Measurements from ENCODE around the gene PCSK5.
"Not testable (repeated sequence)": the region's sequence is repeated elsewhere in the genome, so short reads cannot be mapped to it uniquely, and the experiment has no call there.

PCSK5 gene

DNA sequence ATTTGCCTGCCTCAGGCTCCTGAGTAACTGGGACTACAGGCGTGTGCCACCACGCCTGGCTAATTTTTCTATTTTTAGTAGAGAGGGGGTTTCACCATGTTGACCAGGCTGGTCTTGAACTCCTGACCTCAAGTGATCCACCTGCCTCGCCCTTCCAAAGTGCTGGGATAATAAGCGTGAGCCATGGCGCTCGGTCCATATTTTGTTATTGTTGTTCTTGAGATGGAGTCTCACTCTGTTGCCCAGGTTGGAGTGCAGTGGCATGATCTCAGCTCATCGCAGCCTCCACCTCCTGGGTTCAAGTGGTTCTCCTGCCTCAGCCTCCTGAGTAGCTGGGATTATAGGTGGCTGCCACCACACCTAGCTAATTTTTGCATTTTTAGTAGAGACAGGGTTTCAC, 433.6 kb downstream of the PCSK5 start:
- not testable (repeated sequence) for DNase-seq

DNA sequence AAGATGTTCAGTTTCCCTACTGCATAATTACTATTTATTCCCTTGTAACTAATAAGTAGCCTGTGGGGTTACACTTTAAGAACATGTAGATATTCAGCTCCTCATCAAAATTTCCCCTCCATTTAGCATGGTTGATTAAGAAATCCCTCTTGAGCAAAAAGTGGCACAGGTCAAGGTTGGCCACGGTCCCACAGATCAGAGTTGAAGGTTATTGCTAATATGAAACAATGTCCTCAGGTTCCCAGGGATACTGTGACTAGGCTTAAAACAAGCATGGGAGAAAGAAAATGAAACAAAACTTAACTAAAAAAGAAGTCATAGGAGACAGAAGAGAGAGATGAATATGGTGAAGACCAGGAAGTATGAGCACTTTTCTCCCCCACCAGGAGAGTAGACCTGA, 439.6 kb downstream of the PCSK5 start:
- no peak for DNase-seq

DNA sequence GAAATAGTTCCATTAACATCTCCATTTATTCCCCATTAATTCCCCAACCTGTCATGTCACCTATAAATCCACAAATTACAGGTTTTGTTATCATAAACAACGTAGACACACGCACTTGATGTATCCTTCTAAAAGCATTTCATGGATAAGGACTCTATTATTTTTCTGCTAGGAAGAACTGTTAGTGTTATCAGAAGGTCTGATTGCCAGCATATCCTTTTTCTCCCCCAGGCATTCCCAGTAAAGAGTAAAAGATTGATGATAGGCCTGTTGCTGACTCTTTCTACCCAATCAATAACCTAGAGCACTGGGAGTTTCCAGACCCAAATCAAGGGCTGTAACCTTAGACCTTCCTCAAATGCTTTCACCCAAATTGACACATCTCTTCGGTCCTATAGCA, 442.9 kb downstream of the PCSK5 start:
- no peak for DNase-seq

DNA sequence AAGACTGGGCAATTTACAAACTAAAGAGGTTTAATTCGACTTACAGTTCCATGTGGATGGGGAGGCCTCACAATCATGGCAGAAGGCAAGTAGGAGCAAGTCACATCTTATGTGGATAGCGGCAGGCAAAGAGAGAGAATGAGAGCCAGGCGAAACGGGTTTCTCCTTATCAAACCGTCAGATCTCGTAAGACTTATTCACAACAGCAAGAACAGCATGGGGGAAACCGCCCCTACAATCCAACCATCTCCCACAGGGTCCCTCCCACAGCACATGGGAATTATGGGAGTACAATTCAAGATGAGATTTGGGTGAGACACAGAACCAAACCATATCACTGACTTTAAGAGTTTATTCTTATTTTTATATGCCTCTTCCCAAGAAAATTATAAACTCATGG, 443.5 kb downstream of the PCSK5 start:
- no peak for DNase-seq

DNA sequence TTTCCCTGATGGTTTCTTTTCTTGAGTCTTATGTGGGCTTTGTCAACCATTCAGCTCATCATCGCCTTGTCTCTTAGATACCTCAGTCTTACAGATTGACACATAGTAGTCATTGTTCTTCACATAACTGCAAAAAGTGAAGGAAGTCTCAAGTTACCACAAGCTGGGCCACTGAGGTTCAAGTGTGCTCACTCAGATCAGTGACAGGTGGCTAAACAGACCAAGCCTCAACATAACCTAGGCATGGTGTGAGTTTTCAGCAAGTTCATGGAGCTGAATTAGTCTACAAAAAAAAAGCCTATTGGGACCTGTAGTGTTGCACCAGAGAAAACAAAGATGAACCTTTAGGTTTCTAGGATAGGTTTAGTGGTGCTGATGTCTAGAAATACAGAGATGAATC, 445.6 kb downstream of the PCSK5 start:
- no peak for DNase-seq

DNA sequence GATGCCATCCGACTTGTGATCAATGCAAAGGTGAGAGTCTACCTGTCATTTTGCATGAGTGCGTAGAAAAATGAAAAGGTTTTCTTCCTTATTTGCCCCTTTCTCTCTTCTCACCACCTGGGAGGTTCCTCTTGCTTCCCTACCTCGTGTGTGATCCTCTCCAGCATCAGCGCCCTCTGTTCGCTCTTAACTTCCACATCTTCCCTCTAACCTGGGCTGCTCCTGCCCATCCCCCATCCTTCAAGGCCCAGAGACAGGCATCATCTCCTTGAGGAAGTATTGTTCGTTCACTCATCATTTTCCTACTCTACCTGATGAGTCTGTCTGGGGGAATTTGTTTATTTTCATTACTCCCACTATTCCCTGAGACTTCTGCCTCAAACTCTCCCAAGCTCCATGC, 447.9 kb downstream of the PCSK5 start:
- DNase-seq: no peak

DNA sequence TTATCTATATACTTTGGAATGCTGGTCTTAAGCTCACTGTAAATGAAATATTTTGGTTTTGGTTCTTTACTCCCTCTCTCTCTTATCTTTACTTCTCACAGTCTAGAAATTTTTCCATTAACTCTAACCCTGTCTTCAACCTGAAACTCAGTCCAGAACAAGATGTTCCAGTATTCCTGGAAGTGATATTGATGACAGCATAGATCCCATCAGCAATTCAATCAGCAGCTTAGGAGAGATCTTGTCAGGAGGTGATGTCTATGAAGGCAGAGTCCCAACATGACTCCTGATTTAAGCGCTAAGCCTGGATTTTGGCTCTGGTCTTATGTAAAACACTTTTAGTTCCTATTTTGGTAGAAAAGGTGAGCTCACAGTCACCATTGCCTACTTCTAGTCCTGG, 451.1 kb downstream of the PCSK5 start:
- no peak for DNase-seq

DNA sequence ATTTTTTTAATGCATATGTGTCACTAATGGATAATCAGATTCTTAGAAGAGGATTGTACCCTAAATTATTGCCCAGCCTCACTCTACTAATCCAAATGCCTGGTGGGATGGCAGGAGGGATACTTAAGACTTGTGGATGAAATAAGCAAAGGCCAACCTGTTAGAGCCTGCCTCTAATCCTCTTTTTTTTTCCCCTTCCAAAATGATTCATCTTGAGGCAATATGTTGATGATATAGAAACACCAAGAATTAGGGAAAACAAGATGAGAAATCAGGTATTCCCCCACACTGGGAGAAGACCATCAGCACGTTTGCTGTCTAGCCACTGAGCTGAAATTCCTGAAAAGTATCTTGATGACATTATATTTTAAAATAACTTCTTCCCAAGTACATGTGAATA, 451.7 kb downstream of the PCSK5 start:
- DNase-seq: no peak

DNA sequence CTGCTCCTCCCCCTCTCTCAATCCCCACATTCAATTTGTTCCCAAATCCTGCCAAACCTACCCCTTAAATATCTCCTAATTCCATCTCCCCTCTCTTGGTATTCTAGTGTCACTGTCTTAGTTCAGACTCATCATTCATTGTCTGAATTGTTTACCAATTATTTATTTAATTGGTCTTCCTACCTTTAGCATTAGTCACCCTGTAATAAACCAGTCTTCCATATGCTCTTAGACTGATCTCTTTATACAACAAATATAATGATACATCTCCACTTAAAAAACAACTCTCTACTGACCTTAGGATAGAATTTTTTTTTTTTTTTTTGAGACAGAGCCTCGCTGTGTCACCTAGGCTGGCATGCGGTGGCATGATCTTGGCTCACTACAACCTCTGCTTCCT, 452.4 kb downstream of the PCSK5 start:
- no peak for DNase-seq

DNA sequence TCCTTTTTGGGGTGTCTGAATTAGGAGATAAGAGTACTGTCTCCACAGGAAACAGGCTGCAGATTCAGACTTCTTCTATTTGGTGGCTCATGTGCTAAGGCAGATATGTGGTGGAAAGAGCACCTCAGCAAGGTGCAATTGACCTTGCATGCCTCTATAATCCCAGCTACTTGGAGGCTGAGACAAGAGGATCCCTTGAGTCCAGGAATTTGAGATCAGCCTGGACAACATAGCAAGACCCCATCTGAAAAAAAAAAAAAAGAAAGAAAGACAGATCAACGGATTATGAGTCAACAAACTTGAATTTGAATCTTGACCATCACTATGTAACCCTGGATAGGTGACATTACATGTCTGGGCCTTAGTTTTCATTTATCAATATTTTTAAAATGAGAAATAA, 459.4 kb downstream of the PCSK5 start:
- DNase-seq: no peak

DNA sequence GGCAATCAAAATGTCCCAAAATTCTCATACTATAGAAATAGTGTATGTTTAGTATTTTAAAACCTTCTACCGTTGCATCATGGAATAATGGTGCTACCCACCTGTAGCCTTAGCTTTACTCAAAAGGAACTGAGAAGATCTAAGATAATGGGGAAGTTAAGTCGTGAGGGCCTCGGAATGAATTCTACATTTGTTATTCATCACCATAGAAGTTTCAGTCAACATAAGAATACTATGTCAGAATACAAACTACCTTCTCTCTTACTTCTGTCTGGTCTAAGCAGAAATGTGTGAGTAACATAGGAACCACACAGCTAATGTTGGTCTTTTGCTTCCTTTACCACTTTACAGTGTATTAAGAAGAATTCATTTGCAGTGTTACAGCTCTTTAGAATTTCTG, 460.5 kb downstream of the PCSK5 start:
- DNase-seq: no peak

DNA sequence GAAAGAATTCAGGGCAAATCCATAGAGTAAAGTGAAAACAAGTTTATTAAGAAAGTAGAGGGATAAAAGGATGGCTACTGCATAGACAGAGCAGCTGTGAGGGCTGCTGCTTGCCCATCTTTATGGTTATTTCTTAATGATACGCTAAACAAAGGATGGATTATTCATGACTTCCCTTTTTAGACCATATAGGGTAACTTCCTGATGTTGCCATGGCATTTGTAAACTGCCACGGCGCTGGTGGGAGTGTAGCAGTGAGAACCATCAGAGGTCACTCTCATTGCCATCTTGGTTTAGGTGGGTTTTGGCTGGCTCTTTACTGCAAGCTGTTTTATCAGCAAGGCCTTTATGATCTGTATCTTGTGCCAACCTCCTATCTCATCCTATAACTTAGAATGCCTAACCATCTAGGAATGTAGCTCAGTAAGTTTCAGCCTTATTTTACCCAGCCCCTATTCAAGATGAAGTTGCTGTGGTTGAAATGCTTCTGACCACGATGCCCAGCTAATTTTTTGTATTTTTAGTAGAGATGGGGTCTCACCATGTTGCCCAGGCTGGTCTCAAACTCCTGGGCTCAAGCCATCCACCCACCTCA, 461.6 kb downstream of the PCSK5 start:
- DNase-seq: no peak

DNA sequence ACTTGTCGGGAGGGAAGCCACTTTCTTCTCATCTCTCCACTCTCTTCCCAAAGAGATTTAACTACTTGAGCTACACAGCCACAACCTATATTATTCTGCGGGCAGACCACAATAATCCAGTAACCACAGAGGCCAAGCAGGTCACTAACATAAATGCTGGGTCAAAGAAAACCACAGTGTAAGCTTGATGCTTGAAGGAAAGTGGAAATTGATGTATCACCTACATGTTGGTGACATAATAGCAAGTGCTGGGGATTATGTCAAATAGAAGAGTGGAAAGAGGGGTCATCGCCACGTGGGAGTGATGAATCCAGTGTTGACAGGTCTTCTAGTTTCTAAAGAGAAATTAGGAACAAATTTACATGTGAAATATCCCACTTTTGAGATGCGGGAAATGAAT, 462.8 kb downstream of the PCSK5 start:
- no peak for DNase-seq

DNA sequence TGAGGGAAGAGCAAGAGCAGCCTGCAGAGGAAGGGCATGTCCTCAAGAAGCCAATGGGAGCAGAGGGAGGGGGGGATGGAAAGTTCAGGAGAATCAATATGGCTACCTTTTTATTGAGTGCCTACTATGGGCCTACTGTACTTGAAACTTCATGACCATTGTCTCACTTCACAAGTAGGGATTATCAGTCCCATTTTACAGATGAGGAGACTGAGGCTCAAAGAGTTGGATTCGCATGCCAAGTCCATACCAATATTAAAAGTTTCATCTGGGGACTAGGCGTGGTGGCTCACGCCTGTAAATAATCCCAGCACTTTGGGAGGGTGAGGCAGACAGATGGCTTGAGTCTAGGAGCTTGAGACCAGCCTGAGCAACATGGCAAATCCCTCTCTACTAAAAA, 463.7 kb downstream of the PCSK5 start:
- no peak for DNase-seq

DNA sequence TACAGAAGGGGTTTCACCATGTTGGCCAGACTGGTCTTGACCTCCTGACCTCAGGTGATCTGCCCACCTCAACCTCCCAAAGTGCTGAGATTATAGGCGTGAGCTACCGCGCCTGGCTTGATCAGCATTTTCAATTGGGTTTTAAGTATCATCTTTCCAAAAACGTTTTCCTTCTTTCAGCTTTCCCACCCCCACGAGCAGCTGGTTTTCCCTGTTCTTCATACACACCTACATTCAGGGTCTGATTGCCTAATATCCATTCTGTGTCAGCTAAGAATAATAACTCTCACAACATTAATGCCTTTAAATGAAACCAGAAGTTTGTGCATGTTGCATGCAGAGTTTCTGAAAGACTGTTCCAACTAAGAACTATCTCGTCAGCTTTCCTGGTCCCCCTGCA, 465.4 kb downstream of the PCSK5 start:
- no peak for DNase-seq

DNA sequence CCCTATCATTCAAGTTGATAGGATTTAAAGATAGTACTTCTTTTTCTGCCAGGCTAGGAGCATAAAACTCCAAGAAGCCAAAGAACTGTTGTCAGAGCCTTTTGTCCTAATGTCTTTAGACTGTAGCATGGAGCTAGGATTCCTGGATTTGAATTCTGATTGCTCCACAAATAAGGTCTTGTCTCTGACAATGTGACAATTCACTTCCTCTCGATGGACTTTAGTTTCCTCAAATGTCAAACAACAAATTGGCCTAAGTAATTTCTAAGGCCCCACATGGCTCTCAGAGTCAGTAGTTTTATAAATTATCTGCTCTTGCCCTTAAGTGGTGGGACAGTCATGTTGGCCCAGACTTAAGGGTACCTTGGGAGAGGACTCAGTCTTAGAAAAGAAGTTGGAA, 467.1 kb downstream of the PCSK5 start:
- no peak for DNase-seq

DNA sequence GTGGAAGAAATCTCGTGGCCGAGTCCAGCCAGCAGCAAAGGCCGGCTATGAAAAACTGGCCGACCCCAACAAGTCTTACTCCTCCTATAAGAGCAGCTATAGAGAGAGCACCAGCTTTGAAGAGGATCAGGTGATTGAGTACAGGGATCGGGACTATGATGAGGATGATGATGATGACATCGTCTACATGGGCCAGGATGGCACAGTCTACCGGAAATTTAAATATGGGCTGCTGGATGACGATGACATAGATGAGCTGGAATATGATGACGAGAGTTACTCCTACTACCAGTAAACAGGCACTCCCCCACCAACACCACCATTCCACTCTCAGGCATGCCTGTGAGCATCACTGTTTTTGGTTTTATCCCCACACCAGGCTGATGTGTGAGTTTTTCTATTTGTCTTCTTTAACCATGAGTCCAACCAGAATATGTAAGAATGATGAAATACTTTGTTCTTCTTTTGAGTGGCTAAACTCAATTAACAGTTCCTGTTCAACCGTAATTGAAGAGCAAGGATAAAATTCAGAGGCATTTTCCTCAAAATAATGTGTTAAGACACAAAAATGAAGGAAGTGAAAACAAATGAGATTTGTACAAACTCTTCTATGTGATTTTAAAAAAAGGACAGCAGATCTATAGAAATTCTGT, 468.3 kb downstream of the PCSK5 start:
- DNase-seq: no peak

DNA sequence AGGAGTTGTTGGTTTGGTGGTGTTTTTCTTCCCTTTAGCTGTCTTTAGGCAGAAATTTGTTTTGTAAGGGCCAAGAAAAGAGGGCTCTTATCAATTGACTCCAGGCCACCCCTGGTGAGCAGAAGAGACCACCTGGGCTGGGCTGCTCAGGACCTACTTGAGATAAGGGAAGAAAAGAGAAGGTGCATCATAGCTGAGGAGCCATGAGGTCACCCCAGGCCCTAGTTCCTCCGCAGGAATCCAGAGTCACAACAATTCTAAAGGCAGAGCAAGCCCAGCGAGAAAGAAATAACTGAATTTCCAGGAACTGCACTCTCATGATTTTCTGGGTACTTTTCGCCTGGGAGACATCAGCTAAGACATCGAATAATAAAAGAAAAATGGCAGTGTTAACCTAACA, 468.9 kb downstream of the PCSK5 start:
- peak; percentile 20 for DNase-seq

DNA sequence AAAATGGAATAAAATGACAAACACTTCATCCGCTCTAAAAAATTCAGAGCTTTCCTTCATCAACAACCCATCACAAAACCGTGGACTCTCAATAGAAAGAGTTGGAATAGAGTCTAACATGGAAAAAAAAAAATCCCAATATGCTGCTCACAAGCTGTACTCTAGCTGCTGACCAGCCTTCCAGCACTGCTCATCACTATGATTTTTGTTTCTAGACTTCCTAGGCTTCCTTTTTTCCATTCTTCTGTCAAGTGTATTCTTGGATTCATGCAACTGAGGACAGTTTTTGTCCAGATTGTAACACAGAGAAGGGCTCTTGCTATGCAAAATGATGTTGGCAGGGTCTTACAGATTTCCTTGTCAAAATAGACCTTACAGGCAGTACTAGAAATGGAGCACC, 469.3 kb downstream of the PCSK5 start:
- DNase-seq: no peak

DNA sequence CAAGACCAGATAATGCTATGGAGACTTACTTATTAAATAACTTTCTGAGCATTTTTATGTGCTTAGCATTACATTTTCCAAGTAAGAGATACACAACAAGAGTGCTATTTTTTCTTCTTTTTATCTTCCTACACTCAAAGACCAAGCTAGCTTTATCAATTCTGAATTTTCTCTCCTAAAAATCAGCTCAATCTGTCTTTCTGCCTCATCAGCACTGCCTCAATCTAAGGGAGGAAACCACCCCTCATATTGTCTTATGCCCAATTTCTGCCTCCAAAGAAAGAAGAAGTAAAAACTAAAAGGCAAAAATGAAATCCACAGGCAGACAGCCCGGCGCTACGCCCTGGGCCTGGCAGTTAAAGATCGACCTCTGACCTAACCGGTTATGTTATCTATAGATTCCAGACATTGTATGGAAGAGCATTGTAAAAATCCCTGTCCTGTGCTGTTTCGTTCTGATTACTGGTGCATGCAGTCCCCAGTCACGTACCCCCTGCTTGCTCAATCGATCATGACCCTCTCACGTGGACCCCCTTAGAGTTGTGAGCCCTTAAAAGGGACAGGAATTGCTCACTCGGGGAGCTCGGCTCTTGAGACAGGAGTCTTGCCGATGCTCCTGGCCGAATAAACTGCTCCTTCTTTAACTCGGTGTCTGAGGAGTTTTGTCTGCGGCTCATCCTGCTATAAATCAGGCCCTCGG, 472.0 kb downstream of the PCSK5 start:
- DNase-seq: not testable (repeated sequence)

DNA sequence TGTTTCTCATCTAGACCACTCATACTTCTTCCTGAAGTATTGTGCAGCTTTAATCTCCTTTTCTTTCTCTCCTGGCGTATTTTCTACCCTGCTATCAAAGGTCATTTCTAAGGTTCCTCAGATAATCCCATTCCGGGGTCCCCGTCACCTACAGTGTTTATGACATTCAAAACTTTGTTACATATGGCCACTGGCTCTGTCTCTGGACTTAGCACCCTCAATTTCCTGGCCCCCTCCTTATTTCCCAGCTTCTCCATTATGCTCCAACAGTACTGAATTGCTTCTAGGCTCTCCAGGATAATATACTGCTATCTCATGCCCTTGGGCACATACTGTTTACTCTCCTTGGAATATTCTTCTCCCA, 472.5 kb downstream of the PCSK5 start:
- DNase-seq: no peak

DNA sequence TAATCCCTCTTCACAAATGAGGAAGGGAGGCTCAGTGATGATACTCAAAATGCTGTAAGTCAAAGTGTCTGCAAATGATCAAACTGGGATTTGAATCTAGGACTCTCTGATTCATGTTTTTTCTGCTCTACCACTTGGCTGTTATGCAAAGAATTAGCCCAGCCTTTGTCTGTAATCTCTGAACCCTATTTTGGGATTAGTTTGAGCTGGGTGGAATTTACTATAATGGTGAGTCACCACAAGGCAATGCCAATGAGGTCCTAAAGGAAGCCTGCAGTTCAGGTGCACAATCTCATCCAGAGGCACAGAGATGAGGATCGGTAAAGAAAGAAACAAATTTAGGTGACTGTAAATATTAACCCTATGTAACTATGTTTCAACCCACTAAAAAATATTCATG, 474.6 kb downstream of the PCSK5 start:
- DNase-seq: no peak

DNA sequence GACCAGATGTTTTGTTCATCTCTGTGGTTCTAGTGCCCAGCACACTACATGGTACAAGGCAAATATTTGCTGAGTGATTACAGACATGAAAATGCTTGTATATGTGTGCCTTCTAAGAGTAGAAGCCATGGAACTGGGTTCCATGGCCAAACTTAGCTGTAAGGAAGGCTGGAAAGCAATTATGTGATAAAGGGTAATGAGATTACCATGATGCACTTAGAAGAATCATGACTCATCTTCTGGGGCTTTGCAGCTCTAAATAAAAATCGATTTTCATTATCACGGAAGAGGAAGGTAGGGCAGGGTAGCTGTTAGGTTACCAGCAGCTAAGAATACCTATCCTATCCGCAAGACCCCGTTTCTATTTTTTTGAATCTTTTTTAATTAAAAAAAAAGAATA, 475.8 kb downstream of the PCSK5 start:
- DNase-seq: no peak

DNA sequence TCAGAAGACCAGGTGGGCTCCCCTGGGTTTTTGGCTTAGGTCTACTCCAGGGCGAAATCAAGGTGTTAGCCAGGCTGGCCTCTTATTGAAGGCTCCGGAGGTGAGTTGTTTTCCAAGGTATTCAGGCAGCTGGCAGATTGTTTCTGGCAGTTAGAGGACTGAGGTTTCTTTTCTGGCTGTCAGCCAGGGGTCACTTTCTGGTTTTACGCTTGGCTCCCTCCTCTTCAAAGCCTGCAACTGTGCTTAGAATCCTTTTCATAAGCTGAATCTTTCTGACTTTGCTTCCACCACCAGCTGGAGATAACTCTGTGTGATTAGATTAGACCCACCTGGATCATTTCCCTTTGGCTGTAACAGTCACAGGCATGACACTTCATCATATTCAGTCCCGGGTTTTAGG, 479.1 kb downstream of the PCSK5 start:
- DNase-seq: no peak

All from CD4-positive, alpha-beta T cell treated with Interferon gamma for 1 hour (primary cell).